Measurements from ENCODE around the gene SUN1. TPM values are rescaled to one million over a fixed set of nuclear protein-coding genes. Genes with fewer than 3 reads are reported as not detected.

SUN1 gene
- total and polyA plus RNA-seq, 2 of the 8 experiments (the other 6 are each of a cell fraction or from before 2014, with no cell fraction given) = 108 to 158 TPM

DNA sequence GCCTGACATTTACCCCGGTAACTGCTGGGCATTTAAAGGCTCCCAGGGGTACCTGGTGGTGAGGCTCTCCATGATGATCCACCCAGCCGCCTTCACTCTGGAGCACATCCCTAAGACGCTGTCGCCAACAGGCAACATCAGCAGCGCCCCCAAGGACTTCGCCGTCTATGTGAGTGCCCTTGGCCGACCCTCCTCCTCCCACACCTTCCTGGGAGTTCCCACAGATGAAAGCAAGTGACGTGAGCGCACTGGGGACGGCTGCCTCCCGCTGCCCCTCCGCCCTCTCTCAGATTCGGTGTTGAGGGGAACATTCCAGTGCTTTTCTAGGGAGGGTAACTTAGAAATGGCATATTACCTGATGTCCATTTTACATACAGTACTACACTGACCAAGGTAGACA is 37.1 kb downstream of the SUN1 start:
- no peak overlapping the region; the same call in 1 of the 2 replicates for H2BK5ac ChIP-seq (ENCODE audit: low read depth, low read length)
- no peak overlapping the region for H4K91ac ChIP-seq (replicated peaks; ENCODE audit: insufficient read length, low read length)
- H3K36me3 ChIP-seq (ENCODE audit: control insufficient read depth in 2 of 4, insufficient read depth in 4 of 4, low read length in 3 of 4) = peaks cover 9 to 59% (median 43%) of the 10 kb centered on the region in 4 experiments; a peak in 7 of 8 replicates
- H3K14ac ChIP-seq (ENCODE audit: insufficient read length) = no peak overlapping the region
- no peak overlapping the region for H3K4me3 ChIP-seq (ENCODE audit: extremely low read depth in 1 of 4, insufficient read depth in 2 of 4, low read depth in 3 of 4, low read length in 4 of 4)
- H3K9ac ChIP-seq (replicated peaks in 1 of 4; ENCODE audit: extremely low read depth in 1 of 4, low read depth in 3 of 4, low read length in 3 of 4) = no peak overlapping the region
- H4K5ac ChIP-seq (ENCODE audit: insufficient read length, low read depth, low read length) = no peak overlapping the region
- no peak overlapping the region for H3K4ac ChIP-seq (replicated peaks; ENCODE audit: insufficient read length, low read depth, low read length)
- H3K4me2 ChIP-seq (ENCODE audit: insufficient read depth in 1 of 2, low read depth in 2 of 2, low read length in 2 of 2) = no peak overlapping the region
- H2BK20ac ChIP-seq (ENCODE audit: low read length) = no peak overlapping the region
- WGBS, 2 experiments (ENCODE audit: extremely low coverage in 1 of 2, insufficient coverage in 1 of 2, insufficient read length in 1 of 2, insufficient replicate concordance in 2 of 2, low coverage in 1 of 2, low lambda C conversion rate in 2 of 2, missing lambda C conversion rate in 1 of 2) = 94% methylated on average over 14 of the region's 14 CpGs; no CpG with 5 or more reads in 1 of the 2 experiments
- H4K8ac ChIP-seq (ENCODE audit: extremely low read depth, insufficient read depth, low read length) = no peak overlapping the region
- H4K20me1 ChIP-seq (replicated peaks in 1 of 2; ENCODE audit: control insufficient read depth in 1 of 2, insufficient read depth in 2 of 2, low read length in 2 of 2) = peaks cover 5 to 10% of the 10 kb centered on the region in 2 experiments
- no peak overlapping the region for H3K23ac ChIP-seq (ENCODE audit: insufficient read length)
- POLR2A ChIA-PET (ENCODE audit: partially characterized antibody) = no interaction called here
- DNase-seq (ENCODE audit: low read depth in 1 of 2, low spot score in 2 of 2) = no peak
- no peak for FAIRE-seq
- no peaks in the 10 kb centered on the region; a peak in 3 of 7 replicates for H3K4me1 ChIP-seq (replicated peaks in 1 of 4; ENCODE audit: control insufficient read depth in 3 of 4, insufficient read depth in 4 of 4, low read length in 3 of 4)
- H3K27me3 ChIP-seq (replicated peaks in 1 of 4; ENCODE audit: control insufficient read depth in 3 of 4, extremely low read depth in 1 of 4, insufficient read depth in 3 of 4, low read length in 3 of 4) = no peaks in the 10 kb centered on the region
- no peak overlapping the region for H2AK5ac ChIP-seq (ENCODE audit: low read depth, low read length)
- H3K56ac ChIP-seq (replicated peaks; ENCODE audit: insufficient read length, low read depth, low read length) = no peak overlapping the region
- no peak overlapping the region for H2BK120ac ChIP-seq (replicated peaks; ENCODE audit: low read depth, low read length)
- no peak overlapping the region for H3K27ac ChIP-seq (ENCODE audit: low read depth, low read length)
- no peak overlapping the region for H3K18ac ChIP-seq (ENCODE audit: extremely low read depth, low read length)
- CTCF ChIA-PET (ENCODE audit: partially characterized antibody) = interaction anchor here (4.7 kb wide), 1 partner anchor 81 kb away, joined by 38 read pairs; no protein-coding TSS in a partner anchor
- no peak overlapping the region for H2BK15ac ChIP-seq (ENCODE audit: low read length)
- H3K79me1 ChIP-seq (ENCODE audit: low read depth, low read length) = peaks cover 6% of the 10 kb centered on the region
- no peaks in the 10 kb centered on the region; a peak in 1 of 4 replicates for H3K79me2 ChIP-seq (ENCODE audit: control insufficient read depth in 1 of 2, insufficient read depth in 2 of 2, low read length in 2 of 2)
- no peaks in the 10 kb centered on the region for H3K9me3 ChIP-seq (ENCODE audit: insufficient read depth in 2 of 2, low read depth in 1 of 2, low read length in 1 of 2)
- no peak overlapping the region for H2BK12ac ChIP-seq (ENCODE audit: low read depth, low read length)
- H2AFZ ChIP-seq (ENCODE audit: low read length) = no peak overlapping the region
- no peaks in the 10 kb centered on the region for H3K23me2 ChIP-seq (ENCODE audit: low read depth, low read length)
- TF ChIP-seq KDM4A (IDR thresholded peaks at IDR 0.05; ENCODE audit: low read depth, low read length, severe bottlenecking) (no peak), SIX5 (IDR thresholded peaks at IDR 0.05; ENCODE audit: low read depth, low read length) (no peak), NRF1 (IDR thresholded peaks at IDR 0.05; ENCODE audit: low read depth, low read length) (no peak), RAD21 (IDR thresholded peaks at IDR 0.05 in 1 of 2, conservative IDR thresholded peaks at IDR 0.05 in 1 of 2; ENCODE audit: low read depth in 2 of 2, low read length in 2 of 2) (no peak), ZNF274 (IDR thresholded peaks at IDR 0.05; ENCODE audit: borderline replicate concordance, extremely low read depth, low read length) (no peak), YY1 (IDR thresholded peaks at IDR 0.05; ENCODE audit: low read depth, low read length) (no peak), GTF2F1 (IDR thresholded peaks at IDR 0.05; ENCODE audit: borderline replicate concordance, low read depth, low read length) (no peak), JUN (IDR thresholded peaks at IDR 0.05; ENCODE audit: low read depth, low read length) (no peak), SRF (IDR thresholded peaks at IDR 0.05; ENCODE audit: low read depth, low read length) (no peak)
- TF ChIP-seq, protein P1, sequence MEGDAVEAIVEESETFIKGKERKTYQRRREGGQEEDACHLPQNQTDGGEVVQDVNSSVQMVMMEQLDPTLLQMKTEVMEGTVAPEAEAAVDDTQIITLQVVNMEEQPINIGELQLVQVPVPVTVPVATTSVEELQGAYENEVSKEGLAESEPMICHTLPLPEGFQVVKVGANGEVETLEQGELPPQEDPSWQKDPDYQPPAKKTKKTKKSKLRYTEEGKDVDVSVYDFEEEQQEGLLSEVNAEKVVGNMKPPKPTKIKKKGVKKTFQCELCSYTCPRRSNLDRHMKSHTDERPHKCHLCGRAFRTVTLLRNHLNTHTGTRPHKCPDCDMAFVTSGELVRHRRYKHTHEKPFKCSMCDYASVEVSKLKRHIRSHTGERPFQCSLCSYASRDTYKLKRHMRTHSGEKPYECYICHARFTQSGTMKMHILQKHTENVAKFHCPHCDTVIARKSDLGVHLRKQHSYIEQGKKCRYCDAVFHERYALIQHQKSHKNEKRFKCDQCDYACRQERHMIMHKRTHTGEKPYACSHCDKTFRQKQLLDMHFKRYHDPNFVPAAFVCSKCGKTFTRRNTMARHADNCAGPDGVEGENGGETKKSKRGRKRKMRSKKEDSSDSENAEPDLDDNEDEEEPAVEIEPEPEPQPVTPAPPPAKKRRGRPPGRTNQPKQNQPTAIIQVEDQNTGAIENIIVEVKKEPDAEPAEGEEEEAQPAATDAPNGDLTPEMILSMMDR (IDR thresholded peaks at IDR 0.05; ENCODE audit: control extremely low read depth in 1 of 3, insufficient read depth in 1 of 3, low read depth in 1 of 3, low read length in 3 of 3) = no peak
- TF ChIP-seq, protein P2, sequence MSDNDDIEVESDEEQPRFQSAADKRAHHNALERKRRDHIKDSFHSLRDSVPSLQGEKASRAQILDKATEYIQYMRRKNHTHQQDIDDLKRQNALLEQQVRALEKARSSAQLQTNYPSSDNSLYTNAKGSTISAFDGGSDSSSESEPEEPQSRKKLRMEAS (IDR thresholded peaks at IDR 0.05) = no peak
